H1 (cell line): ENCODE results near the gene ARHGAP8. TPM values are rescaled to one million over a fixed set of nuclear protein-coding genes. Genes with fewer than 3 reads are reported as not detected.

Source experiments
- ATF3 ChIP-seq: IDR thresholded peaks from 2 replicates; pipeline ENCODE4 v1.6.1; 2011; ENCODE audit warnings: low read depth, mild to moderate bottlenecking, low read length; ENCODE audit not compliant: insufficient read depth
- EP300 ChIP-seq, 2 experiments: IDR thresholded peaks; 1 replicate in 1 of 2; 2 replicates in 1 of 2; pipeline ENCODE4 v1.6.1; 2011 to 2012; ENCODE audit warnings: low read depth in 2 of 2, low read length in 2 of 2, mild to moderate bottlenecking in 2 of 2, borderline replicate concordance in 1 of 2, inconsistent platforms in 1 of 2, moderate library complexity in 1 of 2
- JUN ChIP-seq: IDR thresholded peaks from 2 replicates; pipeline ENCODE4 v1.6.1; 2011; ENCODE audit warnings: low read depth, mild to moderate bottlenecking, improper control_type of control experiment, low read length
- POLR2AphosphoS5 ChIP-seq: IDR thresholded peaks from 2 replicates; pipeline ENCODE4 v1.6.1; 2011; ENCODE audit warnings: low read depth, low read length
- TBP ChIP-seq: IDR thresholded peaks from 2 replicates; pipeline ENCODE4 v1.6.1; 2011; ENCODE audit warnings: low read depth, low read length, improper control_type of control experiment
- polyA plus RNA-seq, 7 experiments: library from polyadenylated mRNA; depleted of rRNA in 3 of 7; stranded (reverse) in 5 of 7; unstranded in 2 of 7; fragments of >200 nt in 5 of 7; fragments of 200-250 nt in 2 of 7; gene quantifications; 1 replicate in 5 of 7; 2 replicates in 1 of 7; 4 replicates in 1 of 7; pipeline versions ENCODE4 v1.2.1 to v1.2.3, GENCODE V29; 2011 to 2013; ENCODE audit warnings: missing spikeins in 2 of 7, mixed read lengths in 2 of 7
- total RNA-seq: library from RNA; stranded (reverse); fragmentation: NEBNext Ultra II Directional; extraction: Animal tissue kit (Norgen Biotek cat#: 25700); gene quantifications from 2 replicates; pipeline ENCODE4 v1.2.1, GENCODE V29; 2021

Gene ARHGAP8
- total and polyA plus RNA-seq, 2 of the 8 experiments (the other 6 are each of a cell fraction or from before 2014, with no cell fraction given) = 35.6 to 47.7 TPM

DNA sequence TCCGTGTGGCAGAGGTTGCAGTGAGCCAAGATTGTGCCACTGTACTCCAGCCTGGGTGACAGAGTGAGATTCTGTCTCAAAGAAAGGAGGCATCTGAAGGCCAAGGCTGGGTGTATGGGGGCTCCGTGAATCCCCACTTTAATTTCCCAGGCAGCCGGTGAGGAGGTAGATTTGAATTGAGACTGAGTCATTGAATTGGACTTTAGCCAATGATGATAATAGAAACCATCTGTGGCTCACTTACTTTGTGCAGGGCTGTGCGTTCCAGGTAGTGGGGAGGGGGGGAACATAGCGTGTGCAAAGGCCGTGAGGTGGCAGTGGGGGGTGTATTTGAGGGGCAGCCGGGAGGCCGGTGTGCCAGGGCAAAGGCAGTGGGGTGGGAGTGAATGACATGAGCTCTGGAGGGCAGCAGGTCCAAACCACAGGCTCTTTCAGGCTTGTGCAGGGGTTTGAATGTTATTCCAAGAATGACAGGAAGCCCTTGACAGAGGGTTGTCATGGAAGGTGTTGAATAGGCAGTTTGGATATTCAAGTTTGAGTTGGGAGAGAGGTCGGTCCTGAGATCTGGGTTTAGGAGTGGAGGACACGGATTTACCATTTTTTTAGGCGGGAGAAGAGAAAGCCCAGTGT is 6.1 kb downstream of the ARHGAP8 start (continued):
- no peak for TF ChIP-seq TBP
- no peak for TF ChIP-seq EP300 (IDR thresholded peaks at IDR 0.05; ENCODE audit: borderline replicate concordance in 1 of 2, low read depth in 2 of 2, low read length in 2 of 2)
- no peak for TF ChIP-seq POLR2AphosphoS5
- TF ChIP-seq JUN = no peak
- no peak for TF ChIP-seq ATF3
- TF ChIP-seq, all 59 proteins: peak for 0
